ENCODE data around the gene ABHD17A.

ABHD17A gene

DNA sequence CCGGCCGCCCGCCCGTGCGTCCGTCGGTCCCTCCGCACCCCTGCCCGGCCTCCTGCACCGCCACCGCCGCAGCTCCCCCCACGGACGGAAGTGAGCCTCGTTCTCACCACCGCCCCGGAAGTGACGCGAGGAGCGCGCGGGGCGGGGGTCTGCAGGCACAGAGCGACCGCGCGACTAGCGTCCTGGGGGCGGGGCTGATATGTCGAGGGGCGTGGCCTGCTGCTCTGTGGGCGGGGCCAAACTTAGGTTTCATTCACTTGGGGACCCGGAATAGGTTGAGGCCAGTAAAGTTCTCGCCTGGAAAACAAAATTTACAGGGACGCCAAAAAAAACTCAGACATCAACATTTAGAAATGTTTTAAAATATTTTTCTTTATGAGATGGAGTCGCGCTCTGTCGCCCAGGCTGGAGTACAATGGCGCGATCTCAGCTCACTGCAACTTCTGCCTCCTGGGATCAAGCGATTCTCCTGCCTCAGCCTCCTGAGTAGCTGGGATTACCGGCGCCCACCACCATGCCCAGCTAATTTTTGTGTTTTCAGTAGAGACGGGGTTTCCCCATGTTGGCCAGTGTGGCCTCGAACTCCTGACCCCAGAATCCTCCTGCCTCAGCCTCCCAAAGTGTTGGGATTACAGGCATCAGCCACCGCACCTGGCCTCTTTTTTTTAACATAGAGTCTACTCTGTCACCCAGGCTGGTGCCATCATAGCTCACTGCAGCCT, at the start of gene ABHD17A:
Gene ABHD17A, minus strand, starts transcription at position 99 of the 722 bp plus-strand sequence. CDS start 3,930 bp downstream, outside the sequence.
- peak; percentile 94 for DNase-seq

DNA sequence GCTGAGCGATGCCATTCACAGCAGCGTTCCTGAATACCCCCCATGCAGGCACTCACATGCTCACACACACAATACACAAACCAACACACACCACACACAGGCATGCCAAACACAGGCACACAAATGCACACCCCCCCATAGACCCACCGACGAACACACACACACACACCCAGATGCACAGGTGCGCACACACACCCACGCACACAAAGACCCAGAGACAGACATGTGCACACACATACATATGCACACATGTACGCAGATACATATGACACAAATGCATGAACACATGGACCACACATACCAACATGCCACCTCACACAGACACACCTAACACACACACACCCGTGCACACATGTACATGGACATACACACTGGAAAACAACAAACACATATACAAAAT, 48.6 kb upstream of the ABHD17A start:
- no peak for DNase-seq

GRCh38 chr19:1933244-1933643, 47.9 kb upstream of the ABHD17A start:
- DNase-seq: no peak

DNA sequence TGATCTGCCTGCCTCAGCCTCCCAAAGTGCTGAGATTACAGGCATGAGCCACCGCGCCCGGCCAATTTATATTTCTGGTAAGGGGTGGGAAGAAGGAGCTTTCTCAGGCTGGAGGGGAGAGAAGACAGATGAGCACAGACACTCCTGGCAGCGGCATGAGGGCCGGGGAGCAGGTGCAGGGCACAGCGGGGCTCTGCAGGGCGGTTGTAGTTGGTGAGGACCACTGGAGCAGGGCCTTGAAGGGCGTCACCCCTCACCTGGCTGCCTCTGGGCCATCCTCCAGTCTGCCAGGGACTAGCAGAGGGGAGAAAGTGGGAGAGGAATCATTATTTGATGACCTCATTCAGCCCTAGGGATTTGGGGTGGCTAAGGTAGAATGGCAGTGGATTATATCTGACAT, 47.1 kb upstream of the ABHD17A start:
- DNase-seq: no peak

GRCh38 chr19:1931445-1931844, 46.1 kb upstream of the ABHD17A start:
- DNase-seq: no peak

GRCh38 chr19:1929021-1929742, 43.9 kb upstream of the ABHD17A start:
- DNase-seq: peak; percentile 68

DNA sequence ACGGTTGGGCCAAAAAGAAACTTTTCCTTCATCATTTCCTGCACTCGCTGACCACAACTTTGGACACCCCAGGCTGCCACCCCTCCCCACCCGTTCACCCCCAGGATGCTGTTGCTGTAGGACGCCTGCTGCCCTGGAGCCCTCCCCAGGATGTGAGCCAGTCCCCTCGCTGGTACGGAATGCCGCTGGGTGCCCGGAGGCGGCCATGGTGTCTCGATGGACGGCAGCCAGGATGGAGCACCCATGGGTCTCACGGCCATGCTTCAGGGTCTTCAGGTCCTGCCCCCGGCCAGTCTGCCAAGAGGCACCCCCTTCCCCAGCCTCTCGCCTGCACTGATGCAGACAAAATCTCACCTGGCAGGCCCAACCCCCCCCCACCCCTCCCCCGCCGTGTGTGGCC, 40.2 kb upstream of the ABHD17A start:
- DNase-seq: no peak

- no peak for DNase-seq
Measured at GRCh38 chr19:1924320-1924961, 39.1 kb upstream of the ABHD17A start.

GRCh38 chr19:1923319-1923718, 38.0 kb upstream of the ABHD17A start:
- DNase-seq: no peak

DNA sequence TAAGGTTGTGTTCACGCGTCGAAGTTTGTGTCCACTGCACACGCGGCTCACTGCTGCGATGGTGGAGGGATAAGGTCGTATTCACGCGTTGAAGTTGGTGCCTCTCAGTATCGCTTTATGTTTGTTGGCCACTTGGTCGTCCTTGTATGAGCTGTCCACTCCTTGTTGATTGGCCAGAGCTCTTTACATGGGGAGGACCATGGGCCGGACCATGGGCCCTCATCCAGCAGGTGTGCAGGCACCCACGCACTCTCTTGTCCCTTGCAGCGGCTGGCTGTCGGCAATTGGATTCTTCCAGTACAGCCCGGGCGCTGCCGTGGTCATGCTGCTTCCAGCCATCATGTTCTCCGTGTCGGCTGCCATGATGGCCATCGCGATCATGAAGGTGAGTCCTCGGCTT, 37.5 kb upstream of the ABHD17A start:
- no peak for DNase-seq

- DNase-seq: no peak
Measured at GRCh38 chr19:1921825-1922224, 36.5 kb upstream of the ABHD17A start.

- no peak for DNase-seq
Measured at GRCh38 chr19:1921326-1921725, 36.0 kb upstream of the ABHD17A start.

GRCh38 chr19:1920644-1921043, 35.3 kb upstream of the ABHD17A start:
- DNase-seq: no peak

DNA sequence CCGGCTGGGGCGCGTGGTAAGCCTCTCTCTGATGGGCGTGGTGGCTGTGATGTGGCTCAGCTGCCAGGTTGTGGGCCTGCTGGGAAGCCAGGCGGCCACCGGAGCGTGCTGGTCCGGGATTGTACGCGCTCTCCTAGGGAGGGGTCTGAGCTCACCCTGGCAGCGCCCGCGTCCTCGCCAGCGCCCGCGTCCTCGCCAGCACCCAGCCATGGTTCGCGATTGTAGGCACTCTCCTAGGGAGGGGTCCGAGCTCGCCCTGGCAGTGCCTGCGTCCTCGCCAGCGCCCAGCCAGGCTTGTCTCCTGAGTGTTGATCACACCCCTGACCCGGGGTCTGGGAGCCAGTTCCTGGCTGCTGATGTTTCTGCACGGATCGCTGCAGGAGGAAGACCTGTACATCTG, 33.7 kb upstream of the ABHD17A start:
- no peak for DNase-seq

- DNase-seq: no peak
Measured at GRCh38 chr19:1917926-1918325, 32.6 kb upstream of the ABHD17A start.

DNA sequence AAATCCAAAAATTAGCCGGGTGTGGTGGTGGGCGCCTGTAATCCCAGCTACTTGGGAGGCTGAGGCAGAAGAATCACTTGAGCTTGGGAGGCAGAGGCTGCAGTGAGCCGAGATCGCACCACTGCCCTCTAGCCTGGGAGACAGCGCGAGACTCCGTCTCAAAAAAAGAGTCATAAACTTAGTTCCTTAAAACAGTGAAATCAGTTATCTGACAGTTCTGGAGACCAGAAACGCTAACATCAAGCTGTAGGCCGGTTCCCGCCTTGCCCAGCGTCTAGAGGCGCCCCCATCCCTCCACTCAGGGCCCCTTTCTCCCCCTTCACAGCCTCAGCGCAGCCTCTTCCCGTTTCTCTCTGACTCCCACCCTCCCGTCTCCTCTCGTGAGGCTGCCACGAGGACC, 31.9 kb upstream of the ABHD17A start:
- DNase-seq: no peak

GRCh38 chr19:1914826-1915341, 29.6 kb upstream of the ABHD17A start:
- DNase-seq: no peak

DNA sequence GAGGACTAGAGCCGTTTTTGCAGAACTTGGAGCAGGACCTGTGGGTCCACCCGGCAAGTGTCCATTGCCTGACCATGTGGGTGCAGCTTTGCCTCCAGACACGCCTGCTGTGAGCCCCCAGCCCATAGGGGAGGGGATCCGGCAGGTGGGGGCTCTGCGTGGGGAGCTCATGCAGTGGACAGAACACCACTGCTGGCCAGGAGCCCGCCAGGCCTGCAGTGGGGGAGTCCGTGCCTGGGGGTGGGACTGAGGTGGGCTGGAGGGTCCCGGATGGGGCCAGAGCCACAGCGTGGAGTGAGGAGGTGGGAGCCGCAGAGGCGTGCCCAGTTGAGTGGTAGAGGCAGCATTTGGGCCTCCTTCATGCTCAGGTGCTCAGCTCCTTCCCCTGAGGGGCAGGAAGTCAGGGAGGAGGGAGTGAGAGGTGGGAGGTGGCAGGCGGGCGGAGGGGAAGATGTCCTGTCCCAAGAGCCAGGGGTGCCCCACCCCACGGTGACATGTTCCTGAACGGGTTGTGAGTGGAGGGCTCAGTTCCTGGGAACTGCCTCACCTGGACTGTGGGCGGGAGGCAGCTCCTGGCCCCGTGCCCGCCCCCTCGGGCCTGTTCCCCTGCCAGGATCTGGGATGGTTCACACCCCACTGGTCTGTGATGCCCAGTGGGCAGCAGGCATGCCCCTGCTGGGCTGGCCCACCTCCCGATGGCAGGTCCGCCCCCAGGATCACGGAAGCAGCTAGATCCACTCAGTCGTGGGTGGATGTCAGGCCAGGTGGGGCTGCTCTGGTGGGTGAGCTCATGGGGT, 28.7 kb upstream of the ABHD17A start:
- no peak for DNase-seq

DNA sequence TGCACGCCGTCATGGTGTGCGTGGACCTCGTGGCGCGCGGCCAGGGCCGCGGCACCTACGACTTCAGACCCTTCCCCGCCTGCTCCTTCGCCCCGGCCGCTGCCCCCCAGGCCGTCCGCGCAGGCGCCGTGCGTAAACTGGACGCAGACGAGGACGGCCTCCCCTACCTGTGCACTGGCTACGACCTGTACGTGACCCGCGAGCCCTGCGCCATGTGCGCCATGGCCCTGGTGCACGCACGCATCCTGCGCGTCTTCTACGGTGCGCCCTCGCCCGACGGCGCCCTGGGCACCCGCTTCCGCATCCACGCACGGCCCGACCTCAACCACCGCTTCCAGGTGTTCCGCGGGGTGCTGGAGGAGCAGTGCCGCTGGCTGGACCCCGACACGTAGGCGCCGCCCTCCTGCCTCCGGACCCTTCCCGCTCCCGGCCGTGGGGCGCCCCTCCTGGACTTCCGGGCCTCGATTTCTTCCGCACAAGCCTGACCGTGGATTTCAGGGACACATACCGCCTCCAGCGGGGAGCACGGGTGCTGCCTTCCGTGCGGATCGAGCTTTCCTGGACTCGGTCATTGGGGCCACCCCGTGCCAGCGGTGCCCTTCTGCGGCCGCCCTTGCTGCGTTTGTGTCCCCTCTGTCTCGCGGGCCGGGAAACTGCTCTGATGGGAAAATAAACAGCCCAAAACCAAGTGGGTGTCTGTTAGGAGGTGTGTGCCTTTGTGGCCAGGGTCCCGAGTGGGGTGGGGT, 27.6 kb upstream of the ABHD17A start:
- DNase-seq: no peak

GRCh38 chr19:1911995-1912394, 26.7 kb upstream of the ABHD17A start:
- no peak for DNase-seq

DNA sequence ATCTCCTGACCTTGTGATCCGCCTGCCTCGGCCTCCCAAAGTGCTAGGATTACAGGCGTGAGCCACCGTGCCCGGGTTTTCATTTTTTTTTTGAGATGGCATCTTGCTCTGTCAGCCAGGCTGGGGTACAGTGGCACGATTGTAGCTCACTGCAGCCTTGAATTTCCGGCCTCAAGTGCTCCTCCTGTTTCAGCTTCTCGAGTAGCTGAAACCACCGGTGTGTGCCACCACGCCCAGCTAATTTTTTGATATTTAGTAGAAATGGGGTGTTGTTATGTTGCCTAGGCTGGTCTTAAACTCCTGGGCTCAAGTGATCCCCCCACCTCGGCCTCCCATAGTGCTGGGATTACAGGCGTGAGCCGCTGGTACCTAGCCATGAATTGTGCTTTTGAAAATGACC, 25.8 kb upstream of the ABHD17A start:
- no peak for DNase-seq

GRCh38 chr19:1910177-1910576, 24.9 kb upstream of the ABHD17A start:
- no peak for DNase-seq
